Aorta (tissue), 5 donors: Measurements from ENCODE around the gene DGUOK. TPM values are rescaled to one million over a fixed set of nuclear protein-coding genes. Genes with fewer than 3 reads are reported as not detected.
"Not testable (repeated sequence)": the region's sequence is repeated elsewhere in the genome, so short reads cannot be mapped to it uniquely, and the experiment has no call there.

Source experiments
- ATAC-seq: fragments of 200-7000 bp; cut with Tn5 transposase; one replicate; pipeline ENCODE4 v1.9.1; 2022; ENCODE audit warnings: moderate library complexity; ENCODE audit not compliant: low FRiP score
- DNase-seq, 2 donors: peaks; one replicate each; pipeline ENCODE4 v3.0.0-alpha.2; 2020
- H3K27ac ChIP-seq, 2 donors: one replicate each; pipeline ENCODE4 v1.5.1; 2013; ENCODE audit warnings: low read length in 2 of 2, mild to moderate bottlenecking in 2 of 2, moderate library complexity in 2 of 2, control low read depth in 1 of 2, inconsistent platforms in 1 of 2, low read depth in 1 of 2
- H3K27me3 ChIP-seq, 2 donors: one replicate each; pipeline ENCODE4 v1.6.1; 2013; ENCODE audit warnings: control low read depth in 1 of 2, low read length in 1 of 2, mild to moderate bottlenecking in 1 of 2, moderate library complexity in 1 of 2; ENCODE audit not compliant: insufficient read depth in 2 of 2, control insufficient read depth in 1 of 2
- H3K36me3 ChIP-seq, 2 donors: one replicate each; pipeline ENCODE4 v1.6.1; 2013; ENCODE audit warnings: control low read depth in 1 of 2, low read length in 1 of 2, mild to moderate bottlenecking in 1 of 2; ENCODE audit not compliant: insufficient read depth in 2 of 2, control insufficient read depth in 1 of 2
- H3K4me1 ChIP-seq, 2 donors: one replicate each; pipeline ENCODE4 v1.6.1; 2013; ENCODE audit warnings: low read length in 2 of 2, control low read depth in 1 of 2, mild to moderate bottlenecking in 1 of 2, moderate library complexity in 1 of 2; ENCODE audit not compliant: insufficient read depth in 2 of 2, control insufficient read depth in 1 of 2
- H3K4me3 ChIP-seq, 2 donors: one replicate each; pipeline ENCODE4 v1.5.1; 2013; ENCODE audit warnings: low read length in 2 of 2, control low read depth in 1 of 2, mild to moderate bottlenecking in 1 of 2
- H3K9me3 ChIP-seq: one replicate; pipeline ENCODE4 v1.6.1; 2013; ENCODE audit warnings: mild to moderate bottlenecking, low read length; ENCODE audit not compliant: control insufficient read depth
- WGBS, 2 donors: extraction: QIAGEN DNeasy Blood & Tissue Kit; methylation state at CpG; one replicate each; pipeline ENCODE4 v1.1.7; 2013; 5-methylcytosine and 5-hydroxymethylcytosine counted together
- intact Hi-C, 2 donors: fragments of 100-400 bp; cut with DNase I; formaldehyde crosslinking; loops; one replicate each; pipeline versions ENCODE4 v1.14.2 to v1.15.0; 2022
- polyA plus RNA-seq, 2 donors: library from polyadenylated mRNA; stranded (reverse); fragments of 200-250 nt; gene quantifications; one replicate each; pipeline ENCODE4 v1.2.3, GENCODE V29; 2013
- total RNA-seq, 2 donors: library from RNA; stranded (reverse); fragmentation: NEBNext Ultra II Directional; extraction: Animal tissue kit (Norgen Biotek cat#: 25700); gene quantifications; one replicate each; pipeline ENCODE4 v1.2.1, GENCODE V29; 2021
- donor health status: healthy with polysubstance abuse.
- donor health status: Bipolar disorder and iron deficiency.
- donor health status: DM: no; HTN: no; CAD: no.
- donor health status: DM: no; HTN: no; CAD: no.
- donor health status: DM: yes; HTN: yes; CAD: no.

The DGUOK gene
- total and polyA plus RNA-seq, 4 donors = 47.5 to 86.7 (median 67.7) TPM

DNA sequence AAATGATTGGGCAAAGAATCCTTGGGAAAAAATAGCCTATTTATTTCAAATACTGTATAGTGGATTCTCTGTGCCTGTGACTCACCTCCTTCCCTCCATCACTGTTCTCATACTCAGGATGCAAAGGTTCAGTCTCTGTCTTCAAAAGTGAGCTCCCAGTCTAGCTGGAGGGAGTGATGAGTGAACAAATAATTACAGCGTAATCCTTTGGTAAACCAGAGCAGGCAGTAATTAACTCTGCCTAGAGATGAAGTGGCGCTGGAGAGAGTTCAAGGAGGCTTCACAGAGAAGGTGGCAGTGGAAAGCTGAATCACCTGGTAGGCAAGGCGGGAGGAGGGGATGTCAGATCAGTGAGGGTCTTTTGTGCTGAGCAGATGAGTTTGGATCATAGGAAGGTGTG is 6.5 kb downstream of the DGUOK start:
- no peaks in the 10 kb centered on the region for H3K27me3 ChIP-seq
- intact Hi-C loops = no loop called here
- no peak overlapping the region for H3K4me3 ChIP-seq
- no peaks in the 10 kb centered on the region for H3K9me3 ChIP-seq
- no peak overlapping the region for H3K27ac ChIP-seq
- 94 to 96% methylated on average over 3 of the region's 3 CpGs for WGBS, 2 donors
- no peak for DNase-seq
- ATAC-seq = no peak
- peaks cover 4 to 5% of the 10 kb centered on the region in 2 donors for H3K4me1 ChIP-seq
- peaks cover 0 to 3% of the 10 kb centered on the region in 2 donors for H3K36me3 ChIP-seq

DNA sequence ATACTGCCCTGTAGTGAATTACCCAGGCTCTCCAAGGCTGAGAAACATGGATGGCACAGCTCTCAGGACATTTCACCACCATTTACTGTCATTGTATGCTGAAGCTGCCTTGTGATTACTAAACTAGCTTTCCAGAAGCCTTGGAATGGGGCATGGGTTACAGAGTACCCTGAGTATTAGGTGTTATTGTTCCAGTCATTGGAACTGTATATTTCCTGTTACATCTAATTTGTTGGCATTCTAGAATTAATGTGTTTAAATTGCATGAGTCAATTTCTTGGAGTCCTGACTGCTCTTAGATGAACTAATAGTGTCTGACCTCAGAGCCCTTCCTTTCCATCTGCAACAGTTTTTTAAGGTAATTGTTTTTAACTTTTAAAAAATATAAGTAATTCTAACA is 9.0 kb downstream of the DGUOK start:
- no peaks in the 10 kb centered on the region for H3K27me3 ChIP-seq
- H3K36me3 ChIP-seq = peaks cover 0 to 3% of the 10 kb centered on the region in 2 donors
- DNase-seq (no peak), ATAC-seq (no peak)
- no peak overlapping the region for H3K4me3 ChIP-seq
- peaks cover 0 to 2% of the 10 kb centered on the region in 2 donors for H3K4me1 ChIP-seq
- no peaks in the 10 kb centered on the region for H3K9me3 ChIP-seq
- intact Hi-C loops = no loop called here
- H3K27ac ChIP-seq = no peak overlapping the region

DNA sequence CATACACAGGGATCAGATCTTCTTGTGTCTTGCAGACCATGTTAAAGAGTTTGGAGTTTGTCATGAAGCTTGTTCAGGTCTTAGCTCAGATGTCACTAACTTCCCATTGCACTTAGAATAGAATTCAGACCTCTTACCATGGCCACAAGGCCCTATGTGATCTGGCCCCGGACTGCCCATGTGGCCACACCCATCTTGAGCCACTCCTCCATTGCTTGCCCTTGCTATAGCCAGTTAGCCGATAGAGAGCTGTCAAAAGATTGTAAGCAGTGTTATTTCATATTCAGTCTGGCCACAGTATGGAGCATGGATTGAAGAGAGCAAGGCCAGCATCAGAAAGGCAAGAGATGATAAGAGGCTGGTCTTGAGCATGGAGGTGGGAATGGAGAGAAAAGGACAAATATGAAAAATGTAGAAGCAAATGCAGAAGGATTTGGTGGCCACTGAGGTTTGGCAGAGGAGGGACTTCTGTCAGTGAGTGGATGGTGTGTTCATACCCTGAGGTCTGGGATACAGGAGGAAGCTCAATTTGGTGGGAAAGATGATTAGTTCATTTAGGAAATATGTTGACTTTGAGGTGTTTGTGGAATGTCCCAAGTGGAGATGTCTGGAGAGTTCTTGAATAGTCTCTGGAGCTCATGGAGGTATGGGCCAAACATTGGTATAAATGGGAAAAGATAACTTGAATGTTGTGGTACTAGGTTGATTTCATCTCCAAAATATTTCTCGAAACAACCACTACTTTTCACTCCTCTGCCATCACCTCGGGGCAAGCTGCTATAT is 10.6 kb downstream of the DGUOK start:
- WGBS, 2 donors = 80 to 82% methylated on average over 4 of the region's 4 CpGs
- Histone ChIP-seq H3K27ac (no peak overlapping the region), H3K27me3 (no peaks in the 10 kb centered on the region), H3K36me3 (peaks cover 0 to 3% of the 10 kb centered on the region in 2 donors), H3K4me1 (peaks cover 0 to 2% of the 10 kb centered on the region in 2 donors), H3K9me3 (no peaks in the 10 kb centered on the region), H3K4me3 (no peak overlapping the region)
- DNase-seq (no peak), ATAC-seq (no peak)
- intact Hi-C loops = no loop called here

DNA sequence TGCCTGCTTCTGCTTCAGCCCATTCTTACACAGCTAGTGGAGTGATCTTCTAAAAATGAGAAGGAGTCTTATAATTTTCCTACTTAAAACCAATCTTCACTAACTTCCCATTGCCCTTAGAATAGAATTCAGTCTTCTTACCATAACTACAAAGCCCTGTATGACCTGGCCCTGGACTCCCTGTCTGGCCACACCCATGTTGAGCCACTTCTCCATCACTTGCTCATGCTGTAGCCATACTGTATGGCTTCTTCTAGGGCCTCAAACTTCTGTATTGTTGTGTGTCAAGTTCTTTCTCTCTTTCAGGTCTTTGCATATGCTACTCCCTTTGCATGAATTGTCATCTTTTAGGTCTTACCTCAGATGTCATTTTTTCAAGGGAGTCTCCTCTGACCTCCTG is 11.2 kb downstream of the DGUOK start:
- Histone ChIP-seq H3K27me3 (no peaks in the 10 kb centered on the region), H3K27ac (no peak overlapping the region), H3K4me1 (peaks cover 0 to 2% of the 10 kb centered on the region in 2 donors), H3K36me3 (peaks cover 0 to 3% of the 10 kb centered on the region in 2 donors), H3K9me3 (no peaks in the 10 kb centered on the region), H3K4me3 (no peak overlapping the region)
- ATAC-seq (no peak), DNase-seq (no peak)
- intact Hi-C loops = no loop called here

DNA sequence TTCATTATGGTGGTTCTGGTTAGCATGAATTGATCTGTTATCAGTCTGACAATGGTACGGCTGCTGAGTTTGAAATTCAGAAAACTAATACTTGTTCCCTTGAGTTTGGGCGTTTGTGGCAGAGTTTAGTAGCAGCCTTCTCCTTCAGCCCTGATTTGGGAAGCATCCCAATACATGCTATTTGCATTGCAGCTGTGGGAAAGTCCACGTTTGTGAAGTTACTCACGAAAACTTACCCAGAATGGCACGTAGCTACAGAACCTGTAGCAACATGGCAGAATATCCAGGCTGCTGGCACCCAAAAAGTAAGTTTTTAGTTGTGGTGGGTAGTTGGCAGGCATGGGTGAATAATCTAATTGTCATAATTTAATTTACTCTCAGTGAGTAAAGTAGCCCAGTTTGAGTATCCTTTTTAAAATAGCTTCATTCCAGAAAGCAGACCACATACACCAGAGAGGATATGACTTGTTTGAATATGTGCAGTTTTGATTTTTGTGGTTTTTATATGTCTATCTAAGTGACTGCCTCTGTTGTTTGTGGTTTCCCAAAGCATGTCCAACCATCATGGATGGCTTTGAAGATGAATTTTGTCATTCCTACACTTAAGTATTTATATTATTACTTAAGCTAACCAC is 12.2 kb downstream of the DGUOK start:
- peaks cover 0 to 2% of the 10 kb centered on the region in 2 donors for H3K4me1 ChIP-seq
- no peaks in the 10 kb centered on the region for H3K36me3 ChIP-seq
- H3K27ac ChIP-seq = no peak overlapping the region
- H3K27me3 ChIP-seq = no peaks in the 10 kb centered on the region
- intact Hi-C loops = no loop called here
- ATAC-seq (no peak), DNase-seq (no peak)
- WGBS, 2 donors = 61 to 71% methylated on average over 5 of the region's 5 CpGs
- no peak overlapping the region for H3K4me3 ChIP-seq
- no peaks in the 10 kb centered on the region for H3K9me3 ChIP-seq

DNA sequence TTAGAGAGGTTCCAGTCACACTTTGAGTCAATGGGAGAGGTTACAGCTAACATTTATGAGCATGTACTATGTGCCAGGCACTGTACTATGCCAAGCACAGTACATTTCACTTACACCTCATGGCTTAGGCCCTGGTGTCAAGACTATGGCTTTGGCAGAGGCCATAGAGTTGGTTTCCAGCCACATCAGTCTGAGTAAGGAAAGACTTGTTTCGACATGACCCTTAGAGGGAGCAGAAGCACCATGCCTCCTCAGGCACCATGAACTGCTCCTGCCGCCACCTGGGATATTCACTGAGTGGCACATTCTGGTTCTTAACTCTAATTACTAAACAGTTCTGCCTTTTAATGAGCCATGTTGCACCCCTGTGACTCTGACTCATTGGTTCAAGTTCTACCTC is 12.7 kb downstream of the DGUOK start:
- intact Hi-C loops = no loop called here
- H3K36me3 ChIP-seq = no peaks in the 10 kb centered on the region
- WGBS, 2 donors = 82 to 84% methylated on average over 2 of the region's 2 CpGs
- H3K4me3 ChIP-seq = no peak overlapping the region
- H3K27me3 ChIP-seq = no peaks in the 10 kb centered on the region
- no peak overlapping the region for H3K27ac ChIP-seq
- peaks cover 0 to 2% of the 10 kb centered on the region in 2 donors for H3K4me1 ChIP-seq
- DNase-seq (no peak), ATAC-seq (no peak)
- no peaks in the 10 kb centered on the region for H3K9me3 ChIP-seq

DNA sequence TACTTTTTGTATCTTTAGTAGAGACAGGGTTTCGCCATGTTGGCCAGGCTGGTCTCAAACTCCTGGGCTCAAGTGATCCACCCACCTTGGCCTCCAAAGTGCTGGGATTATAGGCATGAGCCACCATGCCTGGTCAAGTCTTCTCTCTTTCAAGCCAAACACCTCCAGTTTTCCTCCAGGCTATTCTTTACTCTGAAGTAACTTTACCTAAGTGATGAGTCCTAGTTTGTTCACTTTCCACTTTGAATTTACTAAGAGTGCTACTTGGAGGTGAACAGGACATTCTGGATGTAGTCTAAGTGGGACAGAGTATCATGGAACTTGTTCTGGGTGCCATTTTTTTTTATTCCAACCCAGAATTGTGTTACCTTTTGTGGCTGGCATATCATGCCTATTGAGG is 13.4 kb downstream of the DGUOK start:
- 98 to 100% methylated on average over 1 of the region's 1 CpG for WGBS, 2 donors
- H3K9me3 ChIP-seq, H3K27me3 ChIP-seq, H3K4me3 ChIP-seq, intact Hi-C loops, DNase-seq, H3K4me1 ChIP-seq, ATAC-seq, H3K27ac ChIP-seq, H3K36me3 ChIP-seq: not testable (repeated sequence)

DNA sequence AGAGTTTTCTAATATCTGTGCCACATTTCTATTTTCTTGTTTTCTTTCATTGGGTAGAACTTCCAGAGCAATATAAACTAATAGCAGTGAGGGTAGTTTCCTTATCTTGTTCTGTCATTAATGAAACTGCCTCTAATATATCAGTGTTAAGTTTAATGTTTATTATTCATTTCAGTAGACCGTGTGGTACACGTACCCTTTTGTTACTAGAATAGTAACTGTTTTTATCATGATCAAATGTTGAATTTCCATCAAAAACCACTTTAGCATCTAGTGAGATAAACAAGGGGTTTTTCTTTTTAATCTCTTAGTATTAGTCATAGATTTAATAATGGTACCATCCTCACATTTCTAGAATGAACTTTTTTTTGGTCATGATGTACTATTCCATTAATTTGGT is 16.0 kb downstream of the DGUOK start:
- DNase-seq (no peak), ATAC-seq (no peak)
- intact Hi-C loops = no loop called here
- H3K27me3 ChIP-seq = no peaks in the 10 kb centered on the region
- no peak overlapping the region for H3K27ac ChIP-seq
- no peaks in the 10 kb centered on the region for H3K4me1 ChIP-seq
- H3K9me3 ChIP-seq = no peaks in the 10 kb centered on the region
- H3K4me3 ChIP-seq = no peak overlapping the region
- H3K36me3 ChIP-seq = peaks cover 0 to 2% of the 10 kb centered on the region in 2 donors
- WGBS, 2 donors = 25 to 27% methylated on average over 2 of the region's 2 CpGs

DNA sequence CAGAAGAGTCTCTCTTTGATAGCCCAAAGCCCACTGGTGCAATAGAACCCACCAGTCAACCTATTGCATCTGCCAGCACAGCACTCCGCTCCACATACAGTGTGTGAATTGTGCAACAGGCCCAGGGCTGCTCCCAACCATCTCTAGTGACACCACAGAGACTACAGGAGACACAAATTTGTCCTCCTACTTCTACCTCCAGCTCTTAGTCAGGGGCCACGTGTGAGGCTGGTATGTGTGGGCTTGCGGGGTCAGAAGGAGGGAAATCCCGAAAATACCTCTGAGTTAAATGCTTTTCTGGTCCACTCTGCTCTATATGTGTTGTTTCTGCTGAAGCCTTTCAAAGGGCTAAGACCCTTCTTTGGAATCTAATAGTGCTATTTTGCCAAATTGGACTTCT is 18.0 kb downstream of the DGUOK start:
- H3K36me3 ChIP-seq = peaks cover 2 to 6% of the 10 kb centered on the region in 2 donors
- DNase-seq (no peak), ATAC-seq (no peak)
- H3K4me1 ChIP-seq = no peaks in the 10 kb centered on the region
- intact Hi-C loops = no loop called here
- H3K4me3 ChIP-seq = no peak overlapping the region
- 91 to 92% methylated on average over 4 of the region's 4 CpGs for WGBS, 2 donors
- H3K9me3 ChIP-seq = no peaks in the 10 kb centered on the region
- H3K27me3 ChIP-seq = no peaks in the 10 kb centered on the region
- H3K27ac ChIP-seq = no peak overlapping the region
